ENCODE data around the gene PDP2.

PDP2 gene

GRCh38 chr16:66923247-66923731 lies 43.0 kb downstream of the PDP2 start:
- H3K36me3 ChIP-seq (replicated peaks; ENCODE audit: low read depth, low read length) = no peaks in the 10 kb centered on the region
- H3K27me3 ChIP-seq (ENCODE audit: low read depth, low read length) = no peaks in the 10 kb centered on the region
- H3K9me3 ChIP-seq (ENCODE audit: insufficient read depth, low read length) = no peaks in the 10 kb centered on the region
- no peaks in the 10 kb centered on the region for H4K20me1 ChIP-seq (ENCODE audit: insufficient read depth, low read length)
- no peak overlapping the region for H3K4me3 ChIP-seq (ENCODE audit: low read length)
- H3K79me2 ChIP-seq (ENCODE audit: low read length) = no peaks in the 10 kb centered on the region
- no peak for TF ChIP-seq EZH2phosphoT487 (IDR thresholded peaks at IDR 0.05; ENCODE audit: low read depth)
- TF ChIP-seq CTCF (IDR thresholded peaks at IDR 0.05; ENCODE audit: low read depth, low read length) = no peak
- no peak overlapping the region for H3K9ac ChIP-seq (ENCODE audit: low read length)
- H2AFZ ChIP-seq (ENCODE audit: low read depth, low read length) = no peak overlapping the region
- H3K4me1 ChIP-seq (ENCODE audit: low read length) = peaks cover 20% of the 10 kb centered on the region
- no peak overlapping the region for H3K27ac ChIP-seq (ENCODE audit: low read length)
- H3K4me2 ChIP-seq (ENCODE audit: low read length) = no peak overlapping the region

GRCh38 chr16:66923866-66924265 lies 43.6 kb downstream of the PDP2 start:
- H3K79me2 ChIP-seq (ENCODE audit: low read length) = no peaks in the 10 kb centered on the region
- peaks cover 20% of the 10 kb centered on the region for H3K4me1 ChIP-seq (ENCODE audit: low read length)
- no peak overlapping the region for H2AFZ ChIP-seq (ENCODE audit: low read depth, low read length)
- TF ChIP-seq CTCF (IDR thresholded peaks at IDR 0.05; ENCODE audit: low read depth, low read length) = no peak
- no peak for TF ChIP-seq EZH2phosphoT487 (IDR thresholded peaks at IDR 0.05; ENCODE audit: low read depth)
- no peaks in the 10 kb centered on the region for H3K36me3 ChIP-seq (replicated peaks; ENCODE audit: low read depth, low read length)
- H4K20me1 ChIP-seq (ENCODE audit: insufficient read depth, low read length) = no peaks in the 10 kb centered on the region
- H3K4me2 ChIP-seq (ENCODE audit: low read length) = no peak overlapping the region
- H3K27ac ChIP-seq (ENCODE audit: low read length) = no peak overlapping the region
- no peaks in the 10 kb centered on the region for H3K9me3 ChIP-seq (ENCODE audit: insufficient read depth, low read length)
- H3K9ac ChIP-seq (ENCODE audit: low read length) = no peak overlapping the region
- no peaks in the 10 kb centered on the region for H3K27me3 ChIP-seq (ENCODE audit: low read depth, low read length)
- H3K4me3 ChIP-seq (ENCODE audit: low read length) = no peak overlapping the region

GRCh38 chr16:66924527-66925321 lies 44.4 kb downstream of the PDP2 start:
- Histone ChIP-seq H2AFZ (ENCODE audit: low read depth, low read length) (no peak overlapping the region), H3K27me3 (ENCODE audit: low read depth, low read length) (no peaks in the 10 kb centered on the region), H3K27ac (ENCODE audit: low read length) (no peak overlapping the region), H3K9me3 (ENCODE audit: insufficient read depth, low read length) (no peaks in the 10 kb centered on the region), H3K4me2 (ENCODE audit: low read length) (peak overlapping the region; percentile 41), H4K20me1 (ENCODE audit: insufficient read depth, low read length) (no peaks in the 10 kb centered on the region), H3K79me2 (ENCODE audit: low read length) (no peaks in the 10 kb centered on the region), H3K4me1 (ENCODE audit: low read length) (peaks cover 17% of the 10 kb centered on the region), H3K36me3 (replicated peaks; ENCODE audit: low read depth, low read length) (no peaks in the 10 kb centered on the region), H3K9ac (ENCODE audit: low read length) (no peak overlapping the region), H3K4me3 (ENCODE audit: low read length) (peak overlapping the region; percentile 48)
- TF ChIP-seq CTCF (IDR thresholded peaks at IDR 0.05; ENCODE audit: low read depth, low read length) (no peak), EZH2phosphoT487 (IDR thresholded peaks at IDR 0.05; ENCODE audit: low read depth) (no peak)

- H3K4me1 ChIP-seq (ENCODE audit: low read length) = peaks cover 17% of the 10 kb centered on the region
- H3K4me3 ChIP-seq (ENCODE audit: low read length) = peak within 1 kb of the TSS; percentile 48
- no peaks in the 10 kb centered on the region for H3K36me3 ChIP-seq (replicated peaks; ENCODE audit: low read depth, low read length)
- no peaks in the 10 kb centered on the region for H3K9me3 ChIP-seq (ENCODE audit: insufficient read depth, low read length)
- H3K79me2 ChIP-seq (ENCODE audit: low read length) = no peaks in the 10 kb centered on the region
- H3K4me2 ChIP-seq (ENCODE audit: low read length) = peak within 1 kb of the TSS; percentile 41
- H3K9ac ChIP-seq (ENCODE audit: low read length) = no peak within 1 kb of the TSS
- TF ChIP-seq CTCF (IDR thresholded peaks at IDR 0.05; ENCODE audit: low read depth, low read length) (no peak), EZH2phosphoT487 (IDR thresholded peaks at IDR 0.05; ENCODE audit: low read depth) (no peak)
- H3K27ac ChIP-seq (ENCODE audit: low read length) = no peak within 1 kb of the TSS
- H4K20me1 ChIP-seq (ENCODE audit: insufficient read depth, low read length) = no peaks in the 10 kb centered on the region
- no peaks in the 10 kb centered on the region for H3K27me3 ChIP-seq (ENCODE audit: low read depth, low read length)
- H2AFZ ChIP-seq (ENCODE audit: low read depth, low read length) = no peak within 1 kb of the TSS
Observed at GRCh38 chr16:66925322-66925840, 45.1 kb downstream of the PDP2 start, which contains the start of gene RRAD. Gene RRAD (minus strand): TSS chr16:66925535. CDS start chr16:66925179, 356 bp downstream.
